NCI-H748 treated with DMSO at 0.1 percent for 48 hours (cell line): ENCODE results near the gene ZNF407.
"Not testable (repeated sequence)": the region's sequence is repeated elsewhere in the genome, so short reads cannot be mapped to it uniquely, and the experiment has no call there.

ENCODE experiments used
- DNase-seq: peaks from one replicate; lab custom pipeline; 2025; lab: John Stamatoyannopoulos, UW

Gene ZNF407, protein sequence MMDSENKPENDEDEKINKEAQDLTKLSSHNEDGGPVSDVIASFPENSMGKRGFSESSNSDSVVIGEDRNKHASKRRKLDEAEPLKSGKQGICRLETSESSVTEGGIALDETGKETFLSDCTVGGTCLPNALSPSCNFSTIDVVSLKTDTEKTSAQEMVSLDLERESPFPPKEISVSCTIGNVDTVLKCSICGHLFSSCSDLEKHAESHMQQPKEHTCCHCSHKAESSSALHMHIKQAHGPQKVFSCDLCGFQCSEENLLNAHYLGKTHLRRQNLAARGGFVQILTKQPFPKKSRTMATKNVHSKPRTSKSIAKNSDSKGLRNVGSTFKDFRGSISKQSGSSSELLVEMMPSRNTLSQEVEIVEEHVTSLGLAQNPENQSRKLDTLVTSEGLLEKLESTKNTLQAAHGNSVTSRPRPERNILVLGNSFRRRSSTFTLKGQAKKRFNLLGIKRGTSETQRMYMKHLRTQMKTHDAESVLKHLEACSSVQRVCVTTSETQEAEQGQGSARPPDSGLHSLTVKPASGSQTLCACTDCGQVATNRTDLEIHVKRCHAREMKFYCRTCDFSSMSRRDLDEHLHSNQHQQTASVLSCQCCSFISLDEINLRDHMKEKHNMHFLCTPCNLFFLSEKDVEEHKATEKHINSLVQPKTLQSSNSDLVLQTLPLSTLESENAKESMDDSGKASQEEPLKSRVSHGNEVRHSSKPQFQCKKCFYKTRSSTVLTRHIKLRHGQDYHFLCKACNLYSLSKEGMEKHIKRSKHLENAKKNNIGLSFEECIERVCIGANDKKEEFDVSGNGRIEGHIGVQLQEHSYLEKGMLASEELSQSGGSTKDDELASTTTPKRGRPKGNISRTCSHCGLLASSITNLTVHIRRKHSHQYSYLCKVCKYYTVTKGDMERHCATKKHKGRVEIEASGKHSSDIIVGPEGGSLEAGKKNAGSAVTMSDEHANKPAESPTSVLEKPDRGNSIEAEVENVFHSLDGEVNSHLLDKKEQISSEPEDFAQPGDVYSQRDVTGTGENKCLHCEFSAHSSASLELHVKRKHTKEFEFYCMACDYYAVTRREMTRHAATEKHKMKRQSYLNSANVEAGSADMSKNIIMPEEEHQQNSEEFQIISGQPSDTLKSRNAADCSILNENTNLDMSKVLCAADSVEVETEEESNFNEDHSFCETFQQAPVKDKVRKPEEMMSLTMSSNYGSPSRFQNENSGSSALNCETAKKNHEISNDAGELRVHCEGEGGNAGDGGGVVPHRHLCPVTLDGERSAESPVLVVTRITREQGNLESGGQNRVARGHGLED (N-terminal part only)

DNA sequence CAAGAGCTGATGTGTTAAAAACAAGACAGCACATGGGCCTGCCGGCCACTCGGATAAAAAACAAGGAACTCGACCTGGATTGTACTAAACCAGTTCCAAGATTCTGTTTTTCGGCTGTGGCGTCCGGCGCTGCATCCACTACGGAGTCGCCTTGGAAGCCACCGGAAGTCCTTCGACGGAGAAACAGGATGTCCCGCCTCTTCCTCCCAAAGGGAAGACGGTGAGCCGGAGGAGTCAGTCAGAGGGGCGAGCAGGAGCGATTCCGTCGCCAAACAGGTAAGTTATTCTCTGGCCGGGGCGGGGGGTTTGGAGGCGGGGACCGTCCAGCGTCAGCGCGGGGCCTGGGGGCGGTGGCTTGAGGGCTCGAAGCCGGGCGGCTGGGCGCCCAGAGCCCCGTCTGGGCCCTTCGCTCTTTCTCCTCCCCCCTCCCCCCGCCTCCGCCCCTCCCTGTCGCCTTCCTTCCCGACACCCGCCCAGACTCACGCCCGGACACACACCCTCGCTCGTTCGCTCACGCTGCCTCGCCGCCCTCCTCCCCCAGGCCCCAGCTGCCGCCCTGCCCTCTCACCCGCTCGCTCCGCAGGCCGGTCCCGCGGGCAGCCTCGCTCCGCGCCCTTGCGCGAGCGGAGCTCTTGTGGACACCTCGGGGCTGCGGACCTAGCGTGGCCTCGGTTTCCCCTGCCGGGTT is at the start of gene ZNF407:
Gene ZNF407, plus strand, starts transcription at position 209 of the 688 bp plus-strand sequence. CDS start 33,150 bp downstream, outside the sequence.
- DNase-seq = peak; percentile 86

DNA sequence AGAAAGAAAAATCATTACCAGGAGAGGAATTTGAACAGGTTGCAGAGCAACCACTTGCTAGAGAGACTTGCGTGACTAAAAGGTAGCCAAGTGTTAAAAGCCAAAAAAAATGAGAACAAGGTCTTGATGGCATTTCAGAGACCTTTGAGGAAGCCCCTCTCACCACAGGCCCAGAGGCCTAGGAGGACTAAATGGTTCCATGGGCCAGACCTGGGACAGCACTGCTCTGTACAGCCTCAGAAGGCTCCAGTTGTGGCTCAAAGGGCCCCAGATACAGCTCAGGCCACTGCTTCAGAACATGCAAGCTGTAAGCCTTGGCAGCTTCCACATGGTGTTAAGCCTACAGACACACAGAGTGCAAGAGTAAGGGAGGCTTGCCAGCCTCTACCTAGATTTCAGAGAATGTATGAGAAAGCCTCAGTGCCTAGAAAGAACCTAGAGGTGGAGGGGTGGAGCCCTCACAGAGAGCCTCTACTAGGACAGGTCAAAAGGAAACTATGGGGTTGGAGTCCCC is 48.0 kb upstream of the ZNF407 start:
- DNase-seq = no peak

DNA sequence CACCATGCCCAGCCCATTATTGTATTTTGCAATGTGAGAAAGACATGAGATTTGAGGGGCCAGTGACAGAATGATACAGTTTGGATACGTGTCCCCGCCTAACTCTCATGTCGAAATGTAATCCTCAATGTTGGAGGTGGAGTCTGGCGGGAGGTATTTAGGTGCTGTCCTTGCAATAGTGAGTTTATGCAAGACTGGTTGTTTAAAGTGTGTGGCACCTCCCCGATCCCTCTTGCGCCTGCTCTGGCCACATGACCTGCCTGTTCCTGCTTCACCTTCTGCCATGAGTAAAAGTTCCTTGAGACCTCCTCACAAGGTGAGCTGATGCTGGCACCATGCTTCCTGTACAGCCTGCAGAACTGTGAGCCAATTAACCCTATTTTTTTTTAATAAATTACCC is 46.8 kb upstream of the ZNF407 start:
- no peak for DNase-seq

DNA sequence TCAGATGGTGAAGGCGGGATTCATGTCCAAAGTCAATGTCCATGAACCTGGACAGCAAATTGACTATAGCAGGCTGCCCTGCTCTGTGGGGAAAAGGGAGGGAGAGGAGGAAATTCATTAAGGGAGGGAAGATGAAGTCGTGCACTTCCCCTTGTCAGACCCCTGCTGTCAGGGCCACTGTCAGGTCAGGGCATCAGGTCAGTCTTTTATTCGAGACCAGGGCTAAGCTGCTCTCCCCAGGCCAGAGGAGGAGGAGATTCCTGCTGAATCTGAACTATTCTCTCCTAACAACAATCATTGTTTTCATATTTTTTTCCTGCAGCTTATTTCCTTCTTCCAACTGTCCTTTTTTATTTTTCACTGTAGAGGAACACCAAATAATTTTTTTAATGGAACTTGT is 46.2 kb upstream of the ZNF407 start:
- no peak for DNase-seq

DNA sequence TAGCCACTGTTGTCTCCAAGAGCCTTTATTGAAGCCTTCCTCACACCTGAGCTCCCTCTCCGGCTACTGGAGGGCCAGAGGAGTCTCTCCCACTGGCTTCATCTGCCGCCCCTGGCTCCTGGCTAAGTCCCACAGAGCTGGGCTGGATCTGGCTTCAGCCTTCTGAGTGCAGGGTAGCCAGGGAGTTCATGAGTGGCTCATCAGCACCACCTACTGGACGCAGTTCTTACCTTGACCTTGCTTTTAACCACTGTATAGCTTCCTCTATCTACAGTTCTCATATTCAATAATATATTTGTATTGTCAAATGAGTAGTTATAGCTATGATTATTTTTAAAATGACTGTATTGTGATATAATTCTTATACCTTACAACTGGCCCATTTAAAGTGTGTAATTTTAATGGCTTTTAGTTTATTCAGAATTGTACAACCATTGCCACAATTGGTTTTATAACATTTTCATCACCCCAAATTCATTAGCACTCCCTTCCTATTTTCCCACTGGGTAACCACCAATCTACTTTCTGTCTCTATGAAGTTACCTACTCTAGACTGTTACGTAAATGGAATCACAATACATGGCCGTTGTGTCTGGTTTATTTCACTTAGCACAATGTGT is 45.6 kb upstream of the ZNF407 start:
- DNase-seq = peak; percentile 82

DNA sequence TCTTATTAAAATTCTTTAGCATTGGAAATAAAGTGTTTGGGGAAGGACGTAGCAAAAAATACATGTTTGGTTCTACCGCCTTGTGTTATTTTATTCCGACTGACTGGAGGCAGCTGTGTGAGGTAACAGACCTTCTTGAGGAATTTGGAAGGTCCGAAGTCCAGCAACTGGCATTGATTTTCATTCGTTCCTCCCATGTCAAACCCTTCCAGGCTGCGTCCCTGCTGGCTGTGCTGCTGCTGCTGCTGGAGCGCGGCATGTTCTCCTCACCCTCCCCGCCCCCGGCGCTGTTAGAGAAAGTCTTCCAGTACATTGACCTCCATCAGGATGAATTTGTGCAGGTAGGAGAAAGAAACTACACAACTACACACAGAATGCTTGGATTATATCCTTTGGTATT is 41.5 kb upstream of the ZNF407 start:
- no peak for DNase-seq

DNA sequence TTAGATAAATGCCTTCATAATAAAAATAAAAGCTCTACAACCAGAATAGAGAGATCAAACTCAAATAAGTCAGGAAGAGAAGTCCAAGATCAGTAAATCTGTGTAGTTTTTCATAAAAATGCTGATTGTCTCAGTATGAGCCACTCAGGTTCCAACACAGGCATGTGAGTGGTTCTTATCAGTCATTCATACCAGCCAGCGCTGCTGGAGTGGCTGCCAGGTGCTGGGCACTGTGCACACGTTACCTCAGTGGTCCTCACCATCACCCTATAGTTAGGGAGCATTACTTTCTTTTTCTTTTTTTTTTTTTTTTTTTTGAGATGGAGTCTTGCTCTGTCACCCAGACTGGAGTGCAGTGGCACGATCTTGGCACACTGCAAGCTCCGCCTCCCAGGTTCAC is 39.6 kb upstream of the ZNF407 start:
- no peak for DNase-seq

DNA sequence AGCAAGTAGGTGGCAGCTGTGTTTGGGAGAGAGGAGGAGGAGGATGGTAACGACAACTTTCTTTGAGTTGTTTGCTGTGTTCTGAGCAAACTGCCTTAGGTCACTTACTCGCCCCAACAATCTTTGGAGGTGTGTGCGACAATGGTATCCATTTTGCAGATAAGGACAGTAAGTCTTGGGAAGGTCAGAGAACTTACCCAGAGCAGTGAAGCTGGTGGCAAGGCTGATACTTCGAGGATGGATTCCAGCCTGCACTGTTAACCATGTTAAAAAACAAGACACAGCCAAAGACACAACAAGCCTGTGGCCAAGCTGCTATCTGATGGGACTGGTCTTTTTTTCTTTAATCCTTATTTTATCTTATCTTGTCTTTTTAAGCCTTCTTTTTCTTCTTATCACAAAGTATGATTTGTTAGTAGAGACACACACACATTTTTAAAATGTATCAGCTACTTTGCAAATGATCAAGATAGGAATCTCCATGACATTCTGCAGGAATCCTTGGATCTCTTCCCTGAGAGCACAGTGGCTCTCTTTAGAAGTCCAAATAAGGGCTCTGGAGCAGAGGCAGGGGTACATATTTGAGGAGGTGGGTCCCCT is 35.4 kb upstream of the ZNF407 start:
- no peak for DNase-seq

DNA sequence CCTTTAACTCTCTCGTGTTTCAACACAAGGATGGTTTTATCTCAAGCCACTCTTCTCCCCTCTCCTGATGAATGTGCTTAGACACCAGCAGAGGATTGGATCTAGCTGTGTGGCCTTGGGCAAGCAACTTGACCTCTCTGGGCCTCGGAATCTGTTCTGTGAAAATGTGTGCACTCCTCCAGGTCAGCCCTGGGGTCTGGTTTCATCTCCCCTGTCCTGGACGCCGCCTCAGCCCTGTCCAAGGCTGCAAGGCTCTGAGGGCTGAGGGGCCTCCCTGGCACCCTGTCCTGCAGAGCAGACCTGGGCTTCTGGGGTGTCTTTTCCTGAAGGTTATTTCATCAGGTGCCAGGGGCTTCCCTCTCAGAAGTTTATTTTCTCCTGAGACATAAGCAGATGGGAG is 34.9 kb upstream of the ZNF407 start:
- no peak for DNase-seq

DNA sequence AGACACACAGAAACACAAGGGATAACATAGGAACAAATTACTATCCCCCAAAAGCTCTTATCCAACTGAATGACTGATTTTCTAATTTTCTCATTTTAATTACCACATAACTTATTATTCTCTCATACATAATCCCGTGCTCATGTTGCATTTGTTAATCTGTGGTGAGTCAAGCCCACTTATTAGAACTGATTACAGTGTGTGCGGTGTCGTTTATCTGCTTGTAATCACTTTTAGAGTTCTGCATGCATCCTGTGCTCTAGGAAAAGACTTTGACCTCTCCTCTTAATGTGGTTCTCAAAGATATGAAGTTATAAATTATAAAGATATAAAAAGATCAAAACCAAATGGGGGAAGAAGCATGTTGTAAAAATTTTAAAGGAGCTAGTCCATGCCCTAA is 33.7 kb upstream of the ZNF407 start:
- DNase-seq = no peak

DNA sequence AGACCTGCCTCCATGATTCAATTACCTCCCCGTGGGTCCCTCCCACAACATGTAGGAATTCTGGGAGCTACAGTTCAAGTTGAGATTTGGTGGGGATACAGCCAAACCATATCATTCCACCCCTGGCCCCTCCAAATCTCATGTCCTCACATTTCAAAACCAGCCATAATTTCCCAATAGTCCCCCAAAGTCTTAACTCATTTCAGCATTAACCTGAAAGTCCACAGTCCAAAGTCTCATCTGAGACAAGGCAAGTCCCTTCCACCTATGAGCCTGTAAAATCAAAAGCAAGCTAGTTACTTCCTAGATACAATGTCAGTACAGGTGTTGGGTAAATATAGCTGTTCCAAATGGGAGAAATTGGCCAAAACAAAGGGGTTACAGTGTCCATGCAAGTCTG is 32.5 kb upstream of the ZNF407 start:
- not testable (repeated sequence) for DNase-seq

DNA sequence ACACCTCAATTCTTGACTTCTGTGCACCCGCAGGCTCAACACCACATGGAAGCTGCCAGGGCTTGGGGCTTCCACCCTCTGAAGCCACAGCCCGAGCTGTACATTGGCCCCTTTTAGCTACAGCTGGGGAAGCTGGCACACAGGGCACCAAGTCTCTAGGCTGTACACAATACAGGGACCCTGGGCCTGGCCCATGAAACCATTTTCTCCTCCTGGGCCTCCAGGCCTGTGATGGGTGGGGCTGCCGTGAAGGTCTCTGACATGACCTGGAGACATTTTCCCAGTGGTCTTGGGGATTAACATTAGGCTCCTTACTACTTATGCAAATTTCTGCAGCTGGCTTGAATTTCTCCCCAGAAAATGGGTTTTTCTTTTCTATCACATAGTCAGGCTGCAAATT is 31.7 kb upstream of the ZNF407 start:
- DNase-seq = not testable (repeated sequence)

DNA sequence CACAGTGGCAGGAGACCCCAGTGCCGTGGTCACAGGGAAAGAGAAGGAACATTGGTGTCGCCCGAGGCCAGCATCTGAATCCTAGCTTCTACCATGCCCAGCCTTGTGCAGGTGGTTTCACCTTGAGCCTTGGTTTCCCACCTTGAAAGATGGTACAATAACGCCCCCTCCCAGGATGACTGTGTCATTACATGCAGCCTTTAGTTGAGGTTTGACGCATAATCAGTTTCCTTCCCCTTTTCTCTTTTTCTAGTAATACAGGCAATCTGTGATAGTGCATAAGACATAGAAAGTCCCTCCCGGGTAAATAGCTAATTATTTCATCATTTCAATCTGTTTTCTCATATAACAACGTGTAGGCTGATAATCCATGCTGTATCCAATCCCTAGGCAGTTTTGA is 29.8 kb upstream of the ZNF407 start:
- DNase-seq = no peak

DNA sequence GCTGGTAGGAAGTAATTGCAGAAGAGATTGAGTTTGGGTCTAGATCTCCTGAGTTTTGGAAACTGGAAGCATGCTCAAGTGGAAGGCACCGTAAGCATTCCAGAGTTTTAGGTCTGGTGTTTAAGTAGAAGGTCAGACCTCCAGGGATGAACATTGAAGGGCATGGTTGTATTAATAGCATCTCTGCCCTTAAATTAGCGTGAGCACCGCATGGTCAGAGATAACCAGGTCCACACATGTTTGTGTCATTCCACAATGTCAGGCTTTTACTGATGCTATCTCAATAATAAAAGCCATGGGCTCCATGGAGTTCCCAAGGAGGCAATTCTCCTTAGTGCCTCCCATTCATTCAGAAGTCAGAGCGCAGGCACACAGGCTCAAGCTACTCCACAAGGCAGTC is 28.3 kb upstream of the ZNF407 start:
- DNase-seq = no peak

DNA sequence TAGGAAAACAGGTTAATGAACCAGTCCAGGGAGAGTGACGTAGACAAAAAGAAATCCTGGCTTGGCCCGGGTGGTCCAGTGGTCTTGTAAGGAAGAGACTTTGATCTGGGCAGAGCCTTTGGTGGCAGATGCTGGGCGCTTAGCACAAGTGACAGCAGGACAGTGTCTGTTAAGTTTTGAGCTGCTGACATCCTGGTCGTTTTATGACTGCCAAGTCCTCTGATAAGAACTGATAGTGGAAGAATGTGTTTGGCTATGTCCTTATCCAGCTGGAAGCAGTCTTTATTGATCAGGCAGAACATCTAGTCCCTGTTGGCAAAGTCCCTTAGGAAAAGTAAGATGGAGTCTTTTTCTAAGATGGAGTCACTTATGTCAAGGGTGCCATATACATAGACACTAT is 27.4 kb upstream of the ZNF407 start:
- no peak for DNase-seq

DNA sequence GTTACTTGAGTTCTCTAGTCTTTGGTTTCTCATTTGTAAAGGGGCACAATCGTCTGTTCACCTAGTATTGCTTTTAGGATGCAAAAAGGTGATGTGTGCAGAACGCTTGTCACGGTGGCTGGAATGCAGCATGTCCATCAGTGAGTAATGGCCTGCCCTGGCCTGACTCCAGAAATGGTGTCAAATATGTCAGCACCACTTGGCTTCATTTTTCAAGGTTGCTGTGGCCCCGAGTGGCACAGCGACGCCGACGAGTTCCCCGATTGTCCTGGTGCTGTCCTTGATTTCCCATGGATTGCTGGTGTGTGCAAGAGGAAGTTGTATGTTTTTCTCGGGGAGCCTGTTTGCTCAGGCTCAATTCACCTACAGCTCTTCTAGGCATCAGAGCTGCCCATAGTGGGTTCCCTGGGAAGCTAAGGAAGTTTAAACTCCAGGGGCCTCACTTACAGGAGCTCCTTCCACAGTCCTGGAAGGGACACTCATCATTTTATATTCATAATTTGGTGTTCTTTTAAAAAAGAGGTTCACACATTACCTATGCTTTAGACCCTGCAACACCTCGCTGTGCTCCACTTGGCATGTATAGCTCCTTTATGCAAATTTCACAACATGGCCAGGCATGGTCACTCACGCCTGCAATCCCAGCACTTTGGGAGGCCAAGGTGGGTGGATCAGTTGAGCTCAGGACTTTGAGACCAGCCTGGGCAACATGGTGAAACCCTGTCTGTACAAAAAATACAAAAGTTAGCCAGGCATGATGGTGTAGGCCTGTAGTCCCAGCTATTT is 25.6 kb upstream of the ZNF407 start:
- DNase-seq = no peak

DNA sequence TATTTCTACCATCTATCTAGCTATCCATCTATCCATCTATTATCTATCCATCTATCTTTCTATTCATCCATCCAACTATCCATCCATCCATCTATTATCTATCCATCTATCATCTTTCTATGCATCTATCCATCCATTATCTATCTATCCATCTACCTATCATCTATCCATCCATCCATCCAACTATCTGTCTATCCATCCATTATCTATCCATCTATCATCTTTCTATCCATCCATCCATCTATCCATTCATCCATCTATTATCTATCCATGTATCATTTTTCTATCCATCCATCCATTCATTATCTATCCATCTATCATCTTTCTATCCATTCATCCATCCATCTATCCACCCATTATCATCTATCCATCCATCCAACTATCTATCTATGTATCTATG is 24.6 kb upstream of the ZNF407 start:
- DNase-seq = no peak

DNA sequence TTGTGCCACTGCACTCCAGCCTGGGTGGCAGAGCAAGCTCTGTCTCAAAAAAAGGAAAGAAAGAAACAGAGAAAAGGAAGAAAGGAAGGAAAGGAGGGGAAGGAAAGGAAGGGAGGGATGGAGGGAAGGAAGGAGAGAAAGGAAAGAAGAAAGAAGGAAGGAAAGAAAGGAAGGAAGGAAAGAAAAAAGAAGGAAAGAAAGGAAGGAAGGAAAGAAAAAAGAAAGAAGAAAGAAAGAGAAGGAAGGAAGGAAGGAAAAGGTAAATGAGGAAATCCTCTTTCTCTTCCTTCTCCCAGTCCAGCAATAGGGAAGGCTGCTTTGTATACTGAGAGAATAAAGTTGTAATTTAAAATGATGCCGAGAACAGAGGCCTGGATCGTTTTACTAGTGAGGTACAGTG is 22.8 kb upstream of the ZNF407 start:
- DNase-seq = no peak

DNA sequence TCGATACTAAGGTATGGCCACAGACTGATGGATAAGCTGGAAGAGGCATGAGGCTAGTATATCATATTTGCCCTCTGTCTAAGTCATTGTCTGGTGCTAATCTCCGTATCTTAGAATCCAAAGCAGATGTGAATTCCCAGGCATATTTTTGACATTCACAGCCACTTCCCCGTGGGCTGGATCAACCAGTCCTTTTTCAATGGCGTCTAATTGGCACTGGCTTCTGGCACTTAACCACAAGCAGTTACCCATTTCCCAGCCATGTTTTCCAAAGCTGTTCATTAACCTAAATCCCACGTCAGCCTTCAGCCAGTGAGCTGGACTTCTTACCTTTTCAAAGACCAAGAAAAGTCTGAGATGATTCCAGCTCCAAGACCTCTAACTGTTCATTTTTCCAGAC is 20.7 kb upstream of the ZNF407 start:
- DNase-seq = no peak
